ENCODE data around the gene SETBP1.

DNA sequence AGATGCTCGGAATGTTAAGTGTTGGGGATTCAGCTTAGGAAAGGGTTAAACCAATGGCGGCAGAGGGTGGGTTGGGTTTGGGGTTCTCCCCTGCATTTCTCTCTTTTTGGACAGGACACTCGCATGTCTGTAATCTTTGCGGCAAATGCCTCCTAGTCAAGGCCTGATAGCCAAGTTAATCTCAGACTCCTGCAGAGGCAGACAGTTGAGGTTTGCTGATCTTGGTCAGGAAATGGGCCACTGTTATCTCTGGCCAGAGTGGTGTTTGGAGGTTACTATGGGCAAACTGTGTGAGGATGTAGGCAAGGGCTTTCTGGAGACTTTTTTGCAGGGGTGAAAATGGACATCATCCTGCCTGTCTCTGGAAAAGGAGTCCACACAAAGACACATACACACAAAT, 188.8 kb downstream of the SETBP1 start:
- TF ChIP-seq ESRRG (CRISPR knock-in tag; IDR thresholded peaks at IDR 0.05) (no peak), TCF4 (CRISPR knock-in tag; IDR thresholded peaks at IDR 0.05; ENCODE audit: borderline replicate concordance) (no peak), TOX (CRISPR knock-in tag; IDR thresholded peaks at IDR 0.05; ENCODE audit: borderline replicate concordance) (no peak), ZFP3 (CRISPR knock-in tag; IDR thresholded peaks at IDR 0.05) (no peak), ARNTL (CRISPR knock-in tag; IDR thresholded peaks at IDR 0.05; ENCODE audit: borderline replicate concordance, low read depth) (no peak), GLIS3 (CRISPR knock-in tag; IDR thresholded peaks at IDR 0.05) (no peak), RARB (CRISPR knock-in tag; IDR thresholded peaks at IDR 0.05) (no peak), PPARA (CRISPR knock-in tag; IDR thresholded peaks at IDR 0.05; ENCODE audit: borderline replicate concordance) (no peak)
- TF ChIP-seq, protein P1, sequence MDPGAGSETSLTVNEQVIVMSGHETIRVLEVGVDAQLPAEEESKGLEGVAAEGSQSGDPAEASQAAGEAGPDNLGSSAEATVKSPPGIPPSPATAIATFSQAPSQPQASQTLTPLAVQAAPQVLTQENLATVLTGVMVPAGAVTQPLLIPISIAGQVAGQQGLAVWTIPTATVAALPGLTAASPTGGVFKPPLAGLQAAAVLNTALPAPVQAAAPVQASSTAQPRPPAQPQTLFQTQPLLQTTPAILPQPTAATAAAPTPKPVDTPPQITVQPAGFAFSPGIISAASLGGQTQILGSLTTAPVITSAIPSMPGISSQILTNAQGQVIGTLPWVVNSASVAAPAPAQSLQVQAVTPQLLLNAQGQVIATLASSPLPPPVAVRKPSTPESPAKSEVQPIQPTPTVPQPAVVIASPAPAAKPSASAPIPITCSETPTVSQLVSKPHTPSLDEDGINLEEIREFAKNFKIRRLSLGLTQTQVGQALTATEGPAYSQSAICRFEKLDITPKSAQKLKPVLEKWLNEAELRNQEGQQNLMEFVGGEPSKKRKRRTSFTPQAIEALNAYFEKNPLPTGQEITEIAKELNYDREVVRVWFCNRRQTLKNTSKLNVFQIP (CRISPR knock-in tag; IDR thresholded peaks at IDR 0.05; ENCODE audit: borderline replicate concordance, low read depth), result no peak
- TF ChIP-seq, protein P2, sequence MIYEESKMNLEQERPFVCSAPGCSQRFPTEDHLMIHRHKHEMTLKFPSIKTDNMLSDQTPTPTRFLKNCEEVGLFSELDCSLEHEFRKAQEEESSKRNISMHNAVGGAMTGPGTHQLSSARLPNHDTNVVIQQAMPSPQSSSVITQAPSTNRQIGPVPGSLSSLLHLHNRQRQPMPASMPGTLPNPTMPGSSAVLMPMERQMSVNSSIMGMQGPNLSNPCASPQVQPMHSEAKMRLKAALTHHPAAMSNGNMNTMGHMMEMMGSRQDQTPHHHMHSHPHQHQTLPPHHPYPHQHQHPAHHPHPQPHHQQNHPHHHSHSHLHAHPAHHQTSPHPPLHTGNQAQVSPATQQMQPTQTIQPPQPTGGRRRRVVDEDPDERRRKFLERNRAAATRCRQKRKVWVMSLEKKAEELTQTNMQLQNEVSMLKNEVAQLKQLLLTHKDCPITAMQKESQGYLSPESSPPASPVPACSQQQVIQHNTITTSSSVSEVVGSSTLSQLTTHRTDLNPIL (CRISPR knock-in tag; IDR thresholded peaks at IDR 0.05; ENCODE audit: low read depth), result no peak
- TF ChIP-seq, protein P3, sequence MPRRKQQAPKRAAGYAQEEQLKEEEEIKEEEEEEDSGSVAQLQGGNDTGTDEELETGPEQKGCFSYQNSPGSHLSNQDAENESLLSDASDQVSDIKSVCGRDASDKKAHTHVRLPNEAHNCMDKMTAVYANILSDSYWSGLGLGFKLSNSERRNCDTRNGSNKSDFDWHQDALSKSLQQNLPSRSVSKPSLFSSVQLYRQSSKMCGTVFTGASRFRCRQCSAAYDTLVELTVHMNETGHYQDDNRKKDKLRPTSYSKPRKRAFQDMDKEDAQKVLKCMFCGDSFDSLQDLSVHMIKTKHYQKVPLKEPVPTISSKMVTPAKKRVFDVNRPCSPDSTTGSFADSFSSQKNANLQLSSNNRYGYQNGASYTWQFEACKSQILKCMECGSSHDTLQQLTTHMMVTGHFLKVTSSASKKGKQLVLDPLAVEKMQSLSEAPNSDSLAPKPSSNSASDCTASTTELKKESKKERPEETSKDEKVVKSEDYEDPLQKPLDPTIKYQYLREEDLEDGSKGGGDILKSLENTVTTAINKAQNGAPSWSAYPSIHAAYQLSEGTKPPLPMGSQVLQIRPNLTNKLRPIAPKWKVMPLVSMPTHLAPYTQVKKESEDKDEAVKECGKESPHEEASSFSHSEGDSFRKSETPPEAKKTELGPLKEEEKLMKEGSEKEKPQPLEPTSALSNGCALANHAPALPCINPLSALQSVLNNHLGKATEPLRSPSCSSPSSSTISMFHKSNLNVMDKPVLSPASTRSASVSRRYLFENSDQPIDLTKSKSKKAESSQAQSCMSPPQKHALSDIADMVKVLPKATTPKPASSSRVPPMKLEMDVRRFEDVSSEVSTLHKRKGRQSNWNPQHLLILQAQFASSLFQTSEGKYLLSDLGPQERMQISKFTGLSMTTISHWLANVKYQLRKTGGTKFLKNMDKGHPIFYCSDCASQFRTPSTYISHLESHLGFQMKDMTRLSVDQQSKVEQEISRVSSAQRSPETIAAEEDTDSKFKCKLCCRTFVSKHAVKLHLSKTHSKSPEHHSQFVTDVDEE (CRISPR knock-in tag; IDR thresholded peaks at IDR 0.05), result no peak
- TF ChIP-seq, protein P4, sequence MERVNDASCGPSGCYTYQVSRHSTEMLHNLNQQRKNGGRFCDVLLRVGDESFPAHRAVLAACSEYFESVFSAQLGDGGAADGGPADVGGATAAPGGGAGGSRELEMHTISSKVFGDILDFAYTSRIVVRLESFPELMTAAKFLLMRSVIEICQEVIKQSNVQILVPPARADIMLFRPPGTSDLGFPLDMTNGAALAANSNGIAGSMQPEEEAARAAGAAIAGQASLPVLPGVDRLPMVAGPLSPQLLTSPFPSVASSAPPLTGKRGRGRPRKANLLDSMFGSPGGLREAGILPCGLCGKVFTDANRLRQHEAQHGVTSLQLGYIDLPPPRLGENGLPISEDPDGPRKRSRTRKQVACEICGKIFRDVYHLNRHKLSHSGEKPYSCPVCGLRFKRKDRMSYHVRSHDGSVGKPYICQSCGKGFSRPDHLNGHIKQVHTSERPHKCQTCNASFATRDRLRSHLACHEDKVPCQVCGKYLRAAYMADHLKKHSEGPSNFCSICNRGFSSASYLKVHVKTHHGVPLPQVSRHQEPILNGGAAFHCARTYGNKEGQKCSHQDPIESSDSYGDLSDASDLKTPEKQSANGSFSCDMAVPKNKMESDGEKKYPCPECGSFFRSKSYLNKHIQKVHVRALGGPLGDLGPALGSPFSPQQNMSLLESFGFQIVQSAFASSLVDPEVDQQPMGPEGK (CRISPR knock-in tag; IDR thresholded peaks at IDR 0.05; ENCODE audit: borderline replicate concordance), result no peak

Data from SK-N-SH treated with all-trans-retinoic acid at 6 μM for 48 hours (cell line).